ENCODE measurements around the gene GPSM1.

Gene GPSM1

DNA sequence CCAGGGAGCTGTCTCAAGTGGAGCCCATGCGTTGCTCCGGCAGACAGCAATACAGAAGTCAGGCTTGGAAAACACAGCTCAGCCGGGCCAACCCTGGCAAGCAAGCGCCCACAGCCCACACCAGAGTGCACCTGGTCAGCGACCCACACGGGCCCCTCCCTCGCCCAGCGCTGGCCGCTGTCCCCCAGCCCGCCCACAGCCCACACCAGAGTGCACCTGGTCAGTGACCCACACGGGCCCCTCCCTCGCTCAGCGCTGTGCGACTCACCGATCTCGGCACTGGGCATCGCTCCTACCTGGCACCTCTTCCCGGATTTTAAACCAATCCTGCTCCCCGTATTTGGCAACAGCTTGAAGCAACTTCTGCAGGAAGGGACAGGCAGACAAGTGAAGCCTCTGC, 59.9 kb downstream of the GPSM1 start:
- peaks cover 52% of the 10 kb centered on the region for H3K36me3 ChIP-seq (ENCODE audit: control insufficient read depth, insufficient read depth, low read length)
- H3K4me1 ChIP-seq (ENCODE audit: control insufficient read depth, insufficient read depth, low read length) = no peaks in the 10 kb centered on the region
- H3K4me3 ChIP-seq (ENCODE audit: insufficient read depth, low read depth, low read length) = no peak overlapping the region
- H3K9me3 ChIP-seq (ENCODE audit: control insufficient read depth, low read length) = no peaks in the 10 kb centered on the region
- H3K27me3 ChIP-seq (ENCODE audit: control insufficient read depth, insufficient read depth, low read length, poor library complexity, severe bottlenecking) = no peaks in the 10 kb centered on the region
- H3K27ac ChIP-seq (ENCODE audit: insufficient read depth, low read depth, low read length, poor library complexity, severe bottlenecking) = no peak overlapping the region
- WGBS, 2 experiments = 96 to 97% methylated on average over 19 of the region's 19 CpGs

GRCh38 chr9:136389396-136389795, 62.1 kb downstream of the GPSM1 start:
- H3K9me3 ChIP-seq (ENCODE audit: control insufficient read depth, low read length) = no peaks in the 10 kb centered on the region
- no peaks in the 10 kb centered on the region for H3K4me1 ChIP-seq (ENCODE audit: control insufficient read depth, insufficient read depth, low read length)
- 94% methylated on average over 14 of the region's 14 CpGs for WGBS, 2 experiments
- no peak overlapping the region for H3K4me3 ChIP-seq (ENCODE audit: insufficient read depth, low read depth, low read length)
- H3K27ac ChIP-seq (ENCODE audit: insufficient read depth, low read depth, low read length, poor library complexity, severe bottlenecking) = no peak overlapping the region
- H3K27me3 ChIP-seq (ENCODE audit: control insufficient read depth, insufficient read depth, low read length, poor library complexity, severe bottlenecking) = no peaks in the 10 kb centered on the region
- H3K36me3 ChIP-seq (ENCODE audit: control insufficient read depth, insufficient read depth, low read length) = peaks cover 42% of the 10 kb centered on the region

- Histone ChIP-seq H3K4me3 (ENCODE audit: insufficient read depth, low read depth, low read length) (no peak overlapping the region), H3K9me3 (ENCODE audit: control insufficient read depth, low read length) (no peaks in the 10 kb centered on the region), H3K27ac (ENCODE audit: insufficient read depth, low read depth, low read length, poor library complexity, severe bottlenecking) (no peak overlapping the region), H3K27me3 (ENCODE audit: control insufficient read depth, insufficient read depth, low read length, poor library complexity, severe bottlenecking) (no peaks in the 10 kb centered on the region), H3K36me3 (ENCODE audit: control insufficient read depth, insufficient read depth, low read length) (peaks cover 60% of the 10 kb centered on the region), H3K4me1 (ENCODE audit: control insufficient read depth, insufficient read depth, low read length) (no peaks in the 10 kb centered on the region)
- WGBS, 2 experiments = 95 to 97% methylated on average over 28 of the region's 28 CpGs
Measured at GRCh38 chr9:136391737-136392537, 64.6 kb downstream of the GPSM1 start.

DNA sequence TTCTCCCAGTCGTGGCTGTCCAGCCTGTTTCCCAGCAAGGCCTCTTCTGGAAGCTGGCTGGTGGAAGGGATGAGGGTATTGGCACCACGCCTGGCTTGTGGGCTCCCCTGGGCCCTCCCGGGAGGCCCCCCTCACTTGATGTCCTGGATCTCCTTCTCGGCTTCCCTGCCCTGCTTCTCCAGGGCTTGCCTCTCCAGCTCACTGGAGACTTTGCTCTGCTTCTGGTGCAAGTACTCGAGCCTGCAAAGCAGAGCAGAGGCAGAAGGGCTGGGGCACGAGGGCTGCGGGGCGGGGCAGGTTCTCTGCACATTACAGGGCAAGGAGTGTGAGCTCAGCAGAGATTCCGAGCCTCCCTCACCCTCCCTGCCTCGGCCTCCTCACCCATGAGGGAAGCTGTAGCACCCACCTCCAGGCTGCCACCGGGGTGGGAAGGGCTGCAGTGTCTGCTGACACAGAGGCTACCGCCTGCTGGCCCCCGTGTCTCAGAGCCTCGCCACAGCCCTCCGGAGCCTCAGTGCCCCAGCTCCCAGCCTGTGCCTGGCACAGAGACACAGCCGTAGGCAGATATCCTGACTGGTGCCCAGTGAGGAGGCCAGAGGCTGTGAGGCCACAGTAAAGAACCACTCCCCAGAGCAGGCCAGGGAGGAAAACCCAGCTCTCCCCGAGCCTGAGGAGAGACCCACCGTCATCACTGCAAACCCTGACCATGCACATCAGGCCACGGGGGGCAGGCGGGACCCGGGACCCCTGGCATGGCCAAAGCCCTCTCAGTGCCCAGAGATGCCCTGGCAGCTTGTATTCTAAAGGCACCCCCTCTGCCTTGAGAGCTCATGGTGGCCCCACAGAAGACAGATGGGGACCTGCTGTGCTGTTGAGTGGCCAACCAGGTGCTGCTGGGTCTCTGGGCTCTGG, 65.5 kb downstream of the GPSM1 start:
- H3K36me3 ChIP-seq (ENCODE audit: control insufficient read depth, insufficient read depth, low read length) = peaks cover 52% of the 10 kb centered on the region
- H3K9me3 ChIP-seq (ENCODE audit: control insufficient read depth, low read length) = no peaks in the 10 kb centered on the region
- H3K4me3 ChIP-seq (ENCODE audit: insufficient read depth, low read depth, low read length) = no peak overlapping the region
- no peak overlapping the region for H3K27ac ChIP-seq (ENCODE audit: insufficient read depth, low read depth, low read length, poor library complexity, severe bottlenecking)
- no peaks in the 10 kb centered on the region for H3K27me3 ChIP-seq (ENCODE audit: control insufficient read depth, insufficient read depth, low read length, poor library complexity, severe bottlenecking)
- WGBS, 2 experiments = 91 to 93% methylated on average over 21 of the region's 21 CpGs
- H3K4me1 ChIP-seq (ENCODE audit: control insufficient read depth, insufficient read depth, low read length) = no peaks in the 10 kb centered on the region

- Histone ChIP-seq H3K4me1 (ENCODE audit: control insufficient read depth, insufficient read depth, low read length) (no peaks in the 10 kb centered on the region), H3K27me3 (ENCODE audit: control insufficient read depth, insufficient read depth, low read length, poor library complexity, severe bottlenecking) (no peaks in the 10 kb centered on the region), H3K4me3 (ENCODE audit: insufficient read depth, low read depth, low read length) (no peak overlapping the region), H3K36me3 (ENCODE audit: control insufficient read depth, insufficient read depth, low read length) (peaks cover 47% of the 10 kb centered on the region), H3K9me3 (ENCODE audit: control insufficient read depth, low read length) (no peaks in the 10 kb centered on the region), H3K27ac (ENCODE audit: insufficient read depth, low read depth, low read length, poor library complexity, severe bottlenecking) (no peak overlapping the region)
- 95 to 97% methylated on average over 17 of the region's 17 CpGs for WGBS, 2 experiments
Measured at GRCh38 chr9:136393531-136393930, 66.2 kb downstream of the GPSM1 start.

GRCh38 chr9:136394312-136395019, 67.1 kb downstream of the GPSM1 start:
- H3K9me3 ChIP-seq (ENCODE audit: control insufficient read depth, low read length) = no peaks in the 10 kb centered on the region
- no peak overlapping the region for H3K4me3 ChIP-seq (ENCODE audit: insufficient read depth, low read depth, low read length)
- no peaks in the 10 kb centered on the region for H3K4me1 ChIP-seq (ENCODE audit: control insufficient read depth, insufficient read depth, low read length)
- no peak overlapping the region for H3K27ac ChIP-seq (ENCODE audit: insufficient read depth, low read depth, low read length, poor library complexity, severe bottlenecking)
- H3K27me3 ChIP-seq (ENCODE audit: control insufficient read depth, insufficient read depth, low read length, poor library complexity, severe bottlenecking) = no peaks in the 10 kb centered on the region
- WGBS, 2 experiments = 96% methylated on average over 21 of the region's 21 CpGs
- peaks cover 39% of the 10 kb centered on the region for H3K36me3 ChIP-seq (ENCODE audit: control insufficient read depth, insufficient read depth, low read length)

DNA sequence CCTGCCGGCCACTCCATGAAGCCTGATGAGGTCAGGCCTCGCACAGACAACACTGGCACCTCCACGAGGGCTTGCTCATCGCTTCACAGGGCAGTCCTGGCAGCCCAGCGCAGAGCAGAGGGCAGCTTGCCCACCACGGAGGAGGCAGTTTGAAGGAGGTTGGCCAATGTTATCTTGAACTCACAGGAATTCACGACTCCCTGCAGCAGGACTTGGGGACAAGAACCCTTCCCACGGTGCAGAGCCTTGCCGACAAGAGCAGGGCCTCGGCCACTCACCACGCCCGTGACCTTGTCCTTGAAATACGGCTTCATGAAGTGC, 67.6 kb downstream of the GPSM1 start:
- Histone ChIP-seq H3K4me1 (ENCODE audit: control insufficient read depth, insufficient read depth, low read length) (no peaks in the 10 kb centered on the region), H3K27me3 (ENCODE audit: control insufficient read depth, insufficient read depth, low read length, poor library complexity, severe bottlenecking) (no peaks in the 10 kb centered on the region), H3K4me3 (ENCODE audit: insufficient read depth, low read depth, low read length) (no peak overlapping the region), H3K27ac (ENCODE audit: insufficient read depth, low read depth, low read length, poor library complexity, severe bottlenecking) (no peak overlapping the region), H3K9me3 (ENCODE audit: control insufficient read depth, low read length) (no peaks in the 10 kb centered on the region), H3K36me3 (ENCODE audit: control insufficient read depth, insufficient read depth, low read length) (peaks cover 33% of the 10 kb centered on the region)
- 96% methylated on average over 13 of the region's 13 CpGs for WGBS, 2 experiments

DNA sequence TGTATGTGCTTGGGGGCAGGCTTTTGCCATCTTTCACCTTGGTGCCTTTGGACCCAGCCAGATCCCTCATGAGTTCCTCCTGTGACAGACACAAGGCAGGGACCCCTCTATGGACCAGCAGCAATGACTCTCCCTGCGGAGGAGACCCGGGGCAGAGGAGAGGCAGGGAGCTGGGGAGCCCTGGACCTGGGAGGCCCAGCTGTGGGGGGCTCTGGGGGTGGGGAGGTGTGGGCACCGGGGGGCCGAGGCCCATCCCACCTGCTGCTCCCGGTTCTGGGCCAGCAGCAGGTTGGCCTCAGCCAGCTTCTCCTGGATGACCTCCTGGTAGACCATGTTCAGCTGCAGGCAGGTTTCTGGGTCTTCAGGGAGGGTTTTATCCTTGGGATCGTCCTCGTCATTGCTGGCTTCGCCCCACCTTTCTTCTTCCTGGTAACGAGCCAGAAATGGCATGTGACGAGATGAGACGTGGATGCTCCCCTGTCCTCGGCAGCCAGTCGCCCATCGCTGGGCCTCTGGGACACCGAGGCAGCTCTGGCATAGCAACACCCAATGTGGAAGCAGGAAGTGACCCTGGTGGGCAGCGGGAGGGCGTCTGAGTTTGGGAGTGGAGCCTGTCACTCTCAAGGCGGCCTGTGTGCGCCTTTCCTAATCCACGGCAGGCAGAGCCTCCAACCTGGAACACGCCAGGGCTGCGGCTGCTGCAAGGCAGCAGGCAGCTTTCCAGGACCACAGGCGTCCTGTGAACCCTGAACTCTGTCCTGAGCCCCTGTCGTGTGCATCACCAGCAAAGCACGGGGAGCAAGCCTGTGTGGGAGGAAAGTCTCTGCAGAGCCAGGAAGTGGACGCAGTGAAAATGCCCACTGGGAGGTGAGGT, 68.2 kb downstream of the GPSM1 start:
- 93% methylated on average over 26 of the region's 26 CpGs for WGBS, 2 experiments
- no peak overlapping the region for H3K4me3 ChIP-seq (ENCODE audit: insufficient read depth, low read depth, low read length)
- H3K4me1 ChIP-seq (ENCODE audit: control insufficient read depth, insufficient read depth, low read length) = no peaks in the 10 kb centered on the region
- H3K27ac ChIP-seq (ENCODE audit: insufficient read depth, low read depth, low read length, poor library complexity, severe bottlenecking) = no peak overlapping the region
- H3K9me3 ChIP-seq (ENCODE audit: control insufficient read depth, low read length) = no peaks in the 10 kb centered on the region
- no peaks in the 10 kb centered on the region for H3K27me3 ChIP-seq (ENCODE audit: control insufficient read depth, insufficient read depth, low read length, poor library complexity, severe bottlenecking)
- peaks cover 33% of the 10 kb centered on the region for H3K36me3 ChIP-seq (ENCODE audit: control insufficient read depth, insufficient read depth, low read length)

DNA sequence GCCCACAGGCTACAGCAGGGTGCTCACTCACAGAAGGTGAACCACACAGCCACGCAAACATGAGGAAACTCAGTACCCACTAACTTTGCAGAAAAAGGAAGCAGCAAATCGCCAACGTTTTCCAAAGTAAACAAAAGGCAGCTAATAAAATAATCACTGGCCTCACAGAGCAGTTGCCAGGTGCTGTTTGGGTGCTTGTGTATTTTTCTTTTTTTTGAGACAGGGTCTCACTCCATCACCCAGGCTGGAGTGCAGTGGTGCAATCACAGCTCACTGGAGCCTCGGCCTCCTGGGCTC, 68.8 kb downstream of the GPSM1 start:
- no peaks in the 10 kb centered on the region for H3K27me3 ChIP-seq (ENCODE audit: control insufficient read depth, insufficient read depth, low read length, poor library complexity, severe bottlenecking)
- H3K9me3 ChIP-seq (ENCODE audit: control insufficient read depth, low read length) = no peaks in the 10 kb centered on the region
- no peak overlapping the region for H3K27ac ChIP-seq (ENCODE audit: insufficient read depth, low read depth, low read length, poor library complexity, severe bottlenecking)
- no peak overlapping the region for H3K4me3 ChIP-seq (ENCODE audit: insufficient read depth, low read depth, low read length)
- H3K4me1 ChIP-seq (ENCODE audit: control insufficient read depth, insufficient read depth, low read length) = no peaks in the 10 kb centered on the region
- H3K36me3 ChIP-seq (ENCODE audit: control insufficient read depth, insufficient read depth, low read length) = peaks cover 33% of the 10 kb centered on the region
- 94 to 98% methylated on average over 4 of the region's 4 CpGs for WGBS, 2 experiments

Data from ectodermal cell (in vitro differentiated cells).